ENCODE results near the gene VSX2. TPM values are rescaled to one million over a fixed set of nuclear protein-coding genes. Genes with fewer than 3 reads are reported as not detected.
A peak's percentile ranks its signal among the peaks of the same experiment; 100 is the strongest.

Gene VSX2
- total and polyA plus RNA-seq, 4 experiments from 2014 or later, result not detected

GRCh38 chr14:74231784-74232183 is 7.5 kb upstream of the VSX2 start:
- Histone ChIP-seq H3K27ac (ENCODE audit: low read depth, low read length) (no peak overlapping the region), H3K27me3 (ENCODE audit: insufficient read depth, low read length) (no peaks in the 10 kb centered on the region), H3K36me3 (ENCODE audit: insufficient read depth, low read length) (no peaks in the 10 kb centered on the region), H3K4me3 (ENCODE audit: low read length in 2 of 2) (no peak overlapping the region), H3K4me1 (ENCODE audit: insufficient read depth, low read length) (no peaks in the 10 kb centered on the region), H3K9me3 (ENCODE audit: control insufficient read depth in 1 of 2, low read length in 2 of 2) (no peaks in the 10 kb centered on the region)
- intact Hi-C loops (cut with micrococcal nuclease), result no loop called here
- H3K4me3 Mint-ChIP-seq, result no peak overlapping the region
- CTCF ChIA-PET (ENCODE audit: partially characterized antibody), result no interaction called here
- H3K27ac Mint-ChIP-seq, result no peak overlapping the region
- peaks cover 15 to 45% of the 10 kb centered on the region in 2 donors for H3K27me3 Mint-ChIP-seq
- DNase-seq, result no peak
- H3K36me3 Mint-ChIP-seq, result peaks cover 2% of the 10 kb centered on the region in 2 donors
- H3K4me1 Mint-ChIP-seq, result no peaks in the 10 kb centered on the region
- POLR2A ChIA-PET (ENCODE audit: partially characterized antibody), result no interaction called here
- peaks cover 0 to 27% (median 10%) of the 10 kb centered on the region in 8 donors for H3K9me3 Mint-ChIP-seq

DNA sequence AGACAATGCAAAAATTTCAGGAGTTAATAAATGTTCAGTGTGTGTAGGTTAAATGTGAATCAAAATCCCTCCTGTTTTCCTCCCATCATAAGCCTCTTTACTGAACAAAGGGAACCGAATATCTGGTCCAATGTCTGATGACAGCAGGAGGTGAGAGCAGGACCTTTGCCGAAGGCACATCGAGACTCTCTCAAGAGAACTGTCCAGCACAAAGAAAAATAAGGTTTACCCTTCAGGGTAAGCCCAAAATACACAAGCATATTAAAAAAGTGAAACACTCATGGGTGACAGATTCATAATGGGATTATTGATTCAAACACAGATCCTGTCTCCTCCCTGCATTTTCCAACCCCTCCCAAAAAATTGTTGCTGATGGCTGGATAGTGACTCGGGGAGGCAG is 4.2 kb upstream of the VSX2 start:
- H3K27me3 ChIP-seq (ENCODE audit: insufficient read depth, low read length), result peaks cover 18% of the 10 kb centered on the region
- intact Hi-C loops (cut with micrococcal nuclease), result no loop called here
- no peak overlapping the region for H3K4me3 ChIP-seq (ENCODE audit: low read length in 2 of 2)
- H3K4me1 Mint-ChIP-seq, result peaks cover 0 to 6% (median 2%) of the 10 kb centered on the region in 4 donors
- no peak overlapping the region for H3K27ac ChIP-seq (ENCODE audit: low read depth, low read length)
- H3K27me3 Mint-ChIP-seq, result peaks cover 24 to 47% of the 10 kb centered on the region in 2 donors
- ChIA-PET CTCF (ENCODE audit: partially characterized antibody) (interaction anchor here (1.1 kb wide), 1 partner anchor 19 kb away, joined by 3 read pairs; no protein-coding TSS in a partner anchor), POLR2A (ENCODE audit: partially characterized antibody) (no interaction called here)
- peaks cover 2% of the 10 kb centered on the region in 2 donors for H3K36me3 Mint-ChIP-seq
- H3K4me1 ChIP-seq (ENCODE audit: insufficient read depth, low read length), result peaks cover 2% of the 10 kb centered on the region
- no peaks in the 10 kb centered on the region for H3K36me3 ChIP-seq (ENCODE audit: insufficient read depth, low read length)
- no peak overlapping the region for H3K4me3 Mint-ChIP-seq
- DNase-seq, result no peak
- H3K9me3 Mint-ChIP-seq, result peaks cover 0 to 25% (median 10%) of the 10 kb centered on the region in 8 donors
- no peak overlapping the region for H3K27ac Mint-ChIP-seq
- no peaks in the 10 kb centered on the region for H3K9me3 ChIP-seq (ENCODE audit: control insufficient read depth in 1 of 2, low read length in 2 of 2)

DNA sequence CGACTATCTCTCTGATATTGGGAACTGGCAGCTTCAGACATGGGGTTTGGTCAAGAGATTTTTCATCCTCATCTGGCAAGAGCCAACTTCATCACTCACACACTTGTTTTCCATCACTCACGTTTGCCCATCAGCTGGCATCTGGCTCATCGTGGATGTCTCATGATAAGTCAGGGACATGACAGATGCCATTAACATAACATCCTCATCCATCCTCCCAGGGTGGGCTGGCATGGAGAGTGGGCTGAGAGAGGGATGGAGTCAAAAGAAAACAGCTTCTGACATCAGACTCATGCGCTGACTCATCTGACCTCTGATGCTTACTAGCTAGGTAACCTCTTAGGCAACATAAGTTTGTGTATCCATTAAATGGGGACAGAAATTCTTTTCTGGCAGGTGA is 1.8 kb upstream of the VSX2 start:
- Mint-ChIP-seq H3K27me3 (peaks cover 36 to 49% of the 10 kb centered on the region in 2 donors), H3K4me3 (no peak overlapping the region), H3K9me3 (peaks cover 0 to 9% (median under 1%) of the 10 kb centered on the region in 8 donors), H3K27ac (no peak overlapping the region), H3K4me1 (peaks cover 10 to 27% (median 18%) of the 10 kb centered on the region in 4 donors), H3K36me3 (peaks cover 0 to under 1% of the 10 kb centered on the region in 2 donors)
- CTCF ChIA-PET (ENCODE audit: partially characterized antibody), result no interaction called here
- Histone ChIP-seq H3K36me3 (ENCODE audit: insufficient read depth, low read length) (no peaks in the 10 kb centered on the region), H3K4me1 (ENCODE audit: insufficient read depth, low read length) (peaks cover 20% of the 10 kb centered on the region), H3K4me3 (ENCODE audit: low read length in 2 of 2) (no peak overlapping the region), H3K27ac (ENCODE audit: low read depth, low read length) (no peak overlapping the region), H3K9me3 (ENCODE audit: control insufficient read depth in 1 of 2, low read length in 2 of 2) (no peaks in the 10 kb centered on the region), H3K27me3 (ENCODE audit: insufficient read depth, low read length) (peaks cover 37% of the 10 kb centered on the region)
- intact Hi-C loops (cut with micrococcal nuclease), result no loop called here
- no peak for DNase-seq
- POLR2A ChIA-PET (ENCODE audit: partially characterized antibody), result no interaction called here

GRCh38 chr14:74239848-74240793 is 872 bp downstream of the VSX2 start:
- Mint-ChIP-seq H3K27ac (no peak overlapping the region), H3K36me3 (peaks cover 0 to 4% of the 10 kb centered on the region in 2 donors), H3K4me3 (peak overlapping the region; percentile 43 to 87 (median 70)), H3K4me1 (peaks cover 10 to 35% (median 19%) of the 10 kb centered on the region in 4 donors), H3K9me3 (no peaks in the 10 kb centered on the region), H3K27me3 (peaks cover 56 to 65% of the 10 kb centered on the region in 2 donors)
- DNase-seq, result no peak
- no peak overlapping the region for H3K27ac ChIP-seq (ENCODE audit: low read depth, low read length)
- no peaks in the 10 kb centered on the region for H3K9me3 ChIP-seq (ENCODE audit: control insufficient read depth in 1 of 2, low read length in 2 of 2)
- H3K36me3 ChIP-seq (ENCODE audit: insufficient read depth, low read length), result no peaks in the 10 kb centered on the region
- H3K4me3 ChIP-seq (ENCODE audit: low read length in 2 of 2), result peak overlapping the region in 1 of 2 donors; percentile 24
- H3K4me1 ChIP-seq (ENCODE audit: insufficient read depth, low read length), result peaks cover 20% of the 10 kb centered on the region
- CTCF ChIA-PET (ENCODE audit: partially characterized antibody), result interaction anchor here (1.7 kb wide), 1 partner anchor 12 kb away, joined by 4 read pairs; no protein-coding TSS in a partner anchor
- POLR2A ChIA-PET (ENCODE audit: partially characterized antibody), result no interaction called here
- intact Hi-C loops (cut with micrococcal nuclease), result no loop called here
- H3K27me3 ChIP-seq (ENCODE audit: insufficient read depth, low read length), result peaks cover 53% of the 10 kb centered on the region

GRCh38 chr14:74240794-74241651 is 1.8 kb downstream of the VSX2 start:
- ChIA-PET CTCF (ENCODE audit: partially characterized antibody) (interaction anchor here (1.7 kb wide), 1 partner anchor 11 kb away, joined by 4 read pairs; no protein-coding TSS in a partner anchor), POLR2A (ENCODE audit: partially characterized antibody) (no interaction called here)
- Mint-ChIP-seq H3K27ac (no peak overlapping the region), H3K36me3 (peaks cover 0 to 4% of the 10 kb centered on the region in 2 donors), H3K4me1 (peaks cover 10 to 35% (median 19%) of the 10 kb centered on the region in 4 donors), H3K27me3 (peaks cover 59 to 70% of the 10 kb centered on the region in 2 donors), H3K9me3 (no peaks in the 10 kb centered on the region), H3K4me3 (peak overlapping the region; percentile 53 to 87 (median 76))
- peaks cover 59% of the 10 kb centered on the region for H3K27me3 ChIP-seq (ENCODE audit: insufficient read depth, low read length)
- peaks cover 20% of the 10 kb centered on the region for H3K4me1 ChIP-seq (ENCODE audit: insufficient read depth, low read length)
- no peak overlapping the region for H3K27ac ChIP-seq (ENCODE audit: low read depth, low read length)
- H3K9me3 ChIP-seq (ENCODE audit: control insufficient read depth in 1 of 2, low read length in 2 of 2), result no peaks in the 10 kb centered on the region
- DNase-seq, result peak in 1 of 5 donors; percentile 16
- no peaks in the 10 kb centered on the region for H3K36me3 ChIP-seq (ENCODE audit: insufficient read depth, low read length)
- intact Hi-C loops (cut with micrococcal nuclease), result no loop called here
- H3K4me3 ChIP-seq (ENCODE audit: low read length in 2 of 2), result peak overlapping the region in 1 of 2 donors; percentile 24

- intact Hi-C loops (cut with micrococcal nuclease), result no loop called here
- no peak overlapping the region for H3K4me3 ChIP-seq (ENCODE audit: low read length in 2 of 2)
- no peak for DNase-seq
Observed at GRCh38 chr14:74241652-74242017, 2.4 kb downstream of the VSX2 start.

More at GRCh38 chr14:74241652-74242017, 2.4 kb downstream of the VSX2 start:
- H3K4me1 Mint-ChIP-seq, result peaks cover 10 to 35% (median 19%) of the 10 kb centered on the region in 4 donors
- Histone ChIP-seq H3K36me3 (ENCODE audit: insufficient read depth, low read length) (no peaks in the 10 kb centered on the region), H3K9me3 (ENCODE audit: control insufficient read depth in 1 of 2, low read length in 2 of 2) (no peaks in the 10 kb centered on the region), H3K27me3 (ENCODE audit: insufficient read depth, low read length) (peaks cover 59% of the 10 kb centered on the region), H3K27ac (ENCODE audit: low read depth, low read length) (no peak overlapping the region), H3K4me1 (ENCODE audit: insufficient read depth, low read length) (peaks cover 20% of the 10 kb centered on the region)
- H3K27ac Mint-ChIP-seq, result no peak overlapping the region
- H3K9me3 Mint-ChIP-seq, result no peaks in the 10 kb centered on the region
- ChIA-PET POLR2A (ENCODE audit: partially characterized antibody) (no interaction called here), CTCF (ENCODE audit: partially characterized antibody) (no interaction called here)
- peak overlapping the region; percentile 44 to 87 (median 74) for H3K4me3 Mint-ChIP-seq
- peaks cover 0 to 4% of the 10 kb centered on the region in 2 donors for H3K36me3 Mint-ChIP-seq
- peaks cover 61 to 72% of the 10 kb centered on the region in 2 donors for H3K27me3 Mint-ChIP-seq

All from CD4-positive, alpha-beta memory T cell (primary cell).